22Rv1 (cell line): ENCODE results near the gene STN1.
"Not testable (repeated sequence)": the region's sequence is repeated elsewhere in the genome, so short reads cannot be mapped to it uniquely, and the experiment has no call there.

ENCODE experiments used
- H3K27ac ChIP-seq: fragments of 450-650 bp; 2 replicates; pipeline ENCODE4 v1.5.1; 2017
- ZFX ChIP-seq: fragments of 450-650 bp; IDR thresholded peaks from 2 replicates; pipeline ENCODE4 v1.6.1; 2017; ENCODE audit warnings: antibody characterized with exemption, borderline replicate concordance
- TF ChIP-seq, protein P1 (sequence below): fragments of 450-650 bp; IDR thresholded peaks from 2 replicates; pipeline ENCODE4 v1.5.1; 2017; ENCODE audit warnings: mild to moderate bottlenecking

STN1 gene

DNA sequence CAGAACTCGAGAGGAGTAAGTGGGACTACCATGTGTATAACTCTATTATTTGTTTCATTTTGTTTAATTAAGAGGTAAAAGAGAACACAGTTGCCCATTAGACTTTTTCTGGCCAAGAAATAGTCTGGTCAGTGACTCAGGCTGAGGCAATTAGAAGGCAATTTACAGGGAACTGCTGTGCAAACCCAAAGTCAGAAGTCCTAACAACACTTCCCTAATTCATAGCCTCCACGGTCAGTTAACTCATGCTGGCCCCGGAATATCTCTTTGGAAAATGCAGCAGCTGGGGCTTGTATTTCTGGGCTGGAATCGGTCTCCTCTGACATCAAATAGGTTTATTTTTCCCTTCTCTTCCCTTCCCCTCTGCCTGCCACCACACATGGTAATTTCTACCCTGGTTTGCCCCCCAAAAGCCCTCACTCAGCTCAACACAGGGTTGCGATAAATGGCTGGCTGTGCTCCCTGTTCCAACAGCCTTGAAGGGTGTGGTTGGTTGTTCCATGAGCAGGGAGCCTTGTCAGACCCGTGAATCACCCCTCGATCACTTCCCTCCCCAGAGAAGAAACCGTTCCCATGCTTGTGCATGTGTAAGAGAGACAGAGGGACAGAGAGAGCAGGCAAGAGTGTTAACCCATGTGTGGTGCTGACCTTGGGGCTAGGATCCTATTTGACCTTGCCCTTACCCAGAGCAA lies 68.0 kb downstream of the STN1 start:
- TF ChIP-seq, protein P1, sequence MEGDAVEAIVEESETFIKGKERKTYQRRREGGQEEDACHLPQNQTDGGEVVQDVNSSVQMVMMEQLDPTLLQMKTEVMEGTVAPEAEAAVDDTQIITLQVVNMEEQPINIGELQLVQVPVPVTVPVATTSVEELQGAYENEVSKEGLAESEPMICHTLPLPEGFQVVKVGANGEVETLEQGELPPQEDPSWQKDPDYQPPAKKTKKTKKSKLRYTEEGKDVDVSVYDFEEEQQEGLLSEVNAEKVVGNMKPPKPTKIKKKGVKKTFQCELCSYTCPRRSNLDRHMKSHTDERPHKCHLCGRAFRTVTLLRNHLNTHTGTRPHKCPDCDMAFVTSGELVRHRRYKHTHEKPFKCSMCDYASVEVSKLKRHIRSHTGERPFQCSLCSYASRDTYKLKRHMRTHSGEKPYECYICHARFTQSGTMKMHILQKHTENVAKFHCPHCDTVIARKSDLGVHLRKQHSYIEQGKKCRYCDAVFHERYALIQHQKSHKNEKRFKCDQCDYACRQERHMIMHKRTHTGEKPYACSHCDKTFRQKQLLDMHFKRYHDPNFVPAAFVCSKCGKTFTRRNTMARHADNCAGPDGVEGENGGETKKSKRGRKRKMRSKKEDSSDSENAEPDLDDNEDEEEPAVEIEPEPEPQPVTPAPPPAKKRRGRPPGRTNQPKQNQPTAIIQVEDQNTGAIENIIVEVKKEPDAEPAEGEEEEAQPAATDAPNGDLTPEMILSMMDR = no peak
- no peak for TF ChIP-seq ZFX
- H3K27ac ChIP-seq = no peak overlapping the region

DNA sequence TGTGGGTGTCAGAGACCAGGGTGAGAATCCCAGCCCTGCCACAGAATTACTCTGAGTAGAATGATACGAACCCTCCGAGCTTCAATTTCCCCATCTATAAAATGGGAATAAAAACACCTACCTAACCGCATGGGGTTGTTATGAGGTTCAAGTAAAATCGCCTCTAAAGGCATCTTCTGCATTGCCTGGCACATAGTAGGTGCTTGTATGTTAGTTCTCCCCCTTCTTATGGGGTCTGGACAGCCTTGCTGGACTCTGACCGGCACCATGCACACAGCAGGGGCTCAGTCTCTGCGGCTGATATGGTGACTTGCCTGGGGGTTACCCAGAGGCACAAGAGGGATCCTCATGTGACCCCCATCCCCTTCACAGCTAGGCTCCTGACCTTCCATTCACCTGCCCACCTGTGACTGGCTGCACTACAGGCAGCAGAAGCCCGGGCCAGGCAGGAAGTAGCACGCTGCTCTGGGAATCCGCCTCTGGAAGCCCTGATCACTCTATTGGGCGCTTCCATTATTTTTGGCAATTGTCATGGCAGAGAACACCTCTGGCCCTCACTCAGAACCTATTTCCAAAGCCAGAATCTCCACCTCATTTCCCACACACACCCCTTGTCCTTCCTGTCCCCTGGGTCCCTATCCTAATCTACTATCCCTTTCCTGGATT lies 68.6 kb downstream of the STN1 start:
- no peak overlapping the region for H3K27ac ChIP-seq
- TF ChIP-seq, protein P1 = no peak
- no peak for TF ChIP-seq ZFX

DNA sequence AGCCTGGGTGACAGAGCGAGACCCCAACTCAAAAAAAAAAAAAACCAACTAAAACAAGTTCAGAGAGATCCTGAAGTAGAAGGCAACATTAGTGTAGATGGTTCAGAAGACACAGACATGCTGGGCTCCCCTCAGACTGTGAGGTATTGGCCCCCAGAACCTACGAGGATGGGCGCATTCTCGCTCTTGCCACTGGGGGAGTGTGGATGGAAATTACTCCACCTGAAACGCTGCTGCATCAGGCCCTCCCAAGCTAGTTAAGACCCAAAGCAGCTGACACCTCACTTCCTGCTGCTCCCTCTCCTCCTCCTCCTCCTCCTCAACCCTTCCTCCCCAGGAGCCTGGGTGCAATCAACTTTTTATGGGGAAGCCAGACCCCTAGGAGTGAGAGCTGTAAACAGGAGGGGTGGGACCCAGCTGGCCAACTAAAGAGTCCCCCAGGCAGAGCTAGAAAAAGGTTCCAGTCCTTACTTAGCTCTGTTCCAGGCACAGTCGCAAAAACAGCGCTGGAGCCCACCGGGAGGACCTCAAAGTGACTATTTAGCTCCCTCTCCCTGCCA lies 70.0 kb downstream of the STN1 start:
- H3K27ac ChIP-seq = no peak overlapping the region
- TF ChIP-seq ZFX = no peak
- TF ChIP-seq, protein P1 = peak; percentile 16

DNA sequence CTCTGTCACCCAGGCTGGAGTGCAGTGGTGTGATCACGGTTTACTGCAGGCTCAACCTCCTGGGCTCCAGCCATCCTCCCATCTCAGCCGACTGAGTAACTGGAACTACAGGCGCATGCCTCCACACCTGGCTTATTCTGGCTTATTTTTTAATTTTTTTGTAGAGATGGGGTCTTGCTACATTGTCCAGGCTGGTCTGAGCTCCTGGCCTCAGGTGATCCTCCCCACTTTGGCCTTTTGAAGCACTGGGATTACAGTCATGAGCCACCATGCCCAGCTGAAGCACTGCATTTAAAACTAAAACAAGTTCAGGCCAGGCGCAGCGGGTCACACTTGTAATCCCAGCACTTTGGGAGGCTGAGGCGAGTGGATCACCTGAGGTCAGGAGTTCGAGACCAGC lies 70.6 kb downstream of the STN1 start:
- TF ChIP-seq, protein P1 = no peak
- TF ChIP-seq ZFX = no peak
- no peak overlapping the region for H3K27ac ChIP-seq

DNA sequence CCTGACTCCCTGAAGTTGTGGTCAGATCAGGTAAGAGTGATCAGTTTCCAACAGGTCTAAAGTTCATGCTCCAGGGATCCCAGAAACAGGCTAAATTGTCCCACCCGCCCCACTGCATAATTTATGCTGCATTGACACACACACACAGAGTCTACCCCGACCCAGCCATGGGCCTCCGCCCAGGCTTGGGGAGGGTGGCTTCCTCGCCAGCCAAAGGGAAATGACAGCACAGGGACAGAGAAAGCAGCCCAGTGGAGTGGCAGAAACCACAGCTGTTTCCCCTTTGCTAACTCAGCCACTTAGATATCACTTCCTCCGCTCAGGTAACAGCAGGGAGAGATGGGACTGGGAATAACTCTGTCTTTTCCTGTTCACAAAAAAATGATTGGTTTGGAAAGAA lies 72.0 kb downstream of the STN1 start:
- no peak for TF ChIP-seq ZFX
- TF ChIP-seq, protein P1 = no peak
- no peak overlapping the region for H3K27ac ChIP-seq

DNA sequence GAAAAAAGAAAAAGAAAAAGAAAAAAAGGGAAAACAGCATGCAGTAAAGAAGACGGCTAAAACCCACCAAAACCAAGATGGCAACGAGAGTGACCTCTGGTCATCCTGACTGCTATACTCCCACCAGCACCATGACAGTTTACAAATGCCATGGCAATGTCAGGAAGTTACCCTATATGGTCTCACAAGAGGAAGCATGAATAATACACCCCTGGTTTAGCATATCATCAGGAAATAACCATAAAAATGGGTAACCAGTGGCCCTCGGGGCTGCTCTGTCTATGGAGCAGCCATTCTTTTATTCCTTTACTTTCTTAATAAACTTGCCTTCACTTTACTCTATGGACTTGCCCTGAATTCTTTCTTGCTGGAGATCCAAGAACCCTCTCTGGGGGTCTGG lies 72.6 kb downstream of the STN1 start:
- H3K27ac ChIP-seq = not testable (repeated sequence)

DNA sequence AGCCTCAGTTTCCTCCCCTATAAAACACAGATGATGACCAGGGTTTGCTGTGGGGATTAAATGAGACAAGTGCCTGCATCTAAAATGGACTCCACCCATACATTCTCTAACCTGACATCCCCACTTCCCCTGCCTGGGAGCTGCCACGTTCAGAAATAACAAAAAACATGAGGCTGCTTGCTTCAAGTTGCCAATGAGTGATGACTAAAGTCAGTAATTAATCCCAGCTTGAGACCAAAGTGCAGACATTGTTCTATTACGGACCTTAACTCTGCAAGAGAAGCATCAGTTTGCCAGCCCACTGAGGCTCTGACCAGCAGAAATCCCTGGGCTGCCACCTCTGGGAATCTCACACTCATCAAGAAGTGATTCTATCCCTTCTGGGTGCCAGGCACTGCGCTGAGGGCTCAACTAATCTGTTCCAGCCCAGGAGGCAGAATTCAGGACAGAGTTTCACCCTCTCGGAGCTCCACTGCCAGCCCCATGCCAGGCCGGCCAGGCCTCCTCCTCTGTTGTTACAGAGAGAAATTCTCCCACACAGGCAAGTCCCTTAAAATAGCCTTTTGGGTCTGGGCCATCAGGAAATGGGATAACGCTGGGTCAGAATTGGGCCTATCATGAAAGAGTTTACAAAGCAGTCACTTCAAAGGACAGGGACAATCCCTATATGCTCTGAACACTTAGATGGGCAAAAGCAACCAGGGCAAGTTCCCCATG lies 74.0 kb downstream of the STN1 start:
- no peak overlapping the region for H3K27ac ChIP-seq

More for the DNA sequence above, 74.0 kb downstream of the STN1 start:
- no peak for TF ChIP-seq ZFX
- TF ChIP-seq, protein P1 = no peak
